Measurements from ENCODE around the gene ZNF76. TPM values are rescaled to one million over a fixed set of nuclear protein-coding genes. Genes with fewer than 3 reads are reported as not detected.

The ZNF76 gene
- 26.3 and 38.6 TPM in 2 replicates for polyA plus RNA-seq
- 21.7 and 25.9 TPM in 2 replicates for polyA minus RNA-seq

DNA sequence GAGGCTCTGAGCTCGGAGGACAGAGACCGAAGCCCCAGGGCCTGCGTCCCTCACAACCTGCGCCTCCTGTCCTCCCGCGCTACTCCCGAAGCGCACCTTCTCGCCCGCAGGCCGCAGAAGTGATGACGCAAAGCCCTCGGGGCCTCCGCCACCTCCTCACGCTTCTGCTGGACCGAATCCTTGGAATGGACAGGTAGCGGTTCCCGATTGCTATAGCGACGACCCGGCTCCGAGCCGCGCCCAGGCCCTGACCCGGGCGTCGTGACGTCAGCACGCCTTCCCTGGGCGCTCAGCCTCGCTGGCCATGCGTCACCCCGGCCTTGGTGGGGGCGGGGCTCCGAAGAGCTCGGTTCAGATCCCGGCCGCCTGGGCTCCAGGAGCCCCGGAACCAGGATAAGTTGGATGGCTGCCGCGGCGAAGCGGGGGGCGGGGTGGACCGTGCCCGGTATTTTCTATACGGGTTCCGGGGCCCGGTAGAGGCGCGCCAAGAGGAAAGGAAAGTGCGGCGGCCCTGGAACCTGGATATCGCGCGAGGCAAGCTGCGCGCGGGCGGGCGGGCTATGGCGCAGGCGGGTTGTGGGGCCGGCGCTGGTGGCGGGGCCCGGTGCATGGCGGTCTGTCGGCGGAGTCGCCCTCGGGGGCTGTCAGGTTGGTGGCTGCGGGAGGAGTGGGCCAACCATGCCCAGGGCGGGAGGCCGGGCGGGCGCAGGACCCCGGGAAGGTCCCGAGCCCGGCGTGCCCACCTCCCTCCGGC lies at the start of gene ZNF76:
ZNF76 (plus strand) TSS at position 542 of the 754 bp plus-strand sequence. CDS start 21,417 bp downstream, outside the sequence.
- no peaks in the 10 kb centered on the region for H3F3A ChIP-seq (ENCODE audit: insufficient read depth, low read length, poor library complexity, severe bottlenecking)
- no peaks in the 10 kb centered on the region for H4K20me1 ChIP-seq (ENCODE audit: insufficient read depth)
- H3K9me2 ChIP-seq (ENCODE audit: insufficient read depth, low read length) = no peaks in the 10 kb centered on the region
- peak within 1 kb of the TSS; percentile 73 for H2AFZ ChIP-seq (ENCODE audit: low read depth, low read length)
- peak within 1 kb of the TSS; percentile 94 for H3K9ac ChIP-seq (ENCODE audit: low read length)
- peak within 1 kb of the TSS; percentile 80 for H3K4me3 ChIP-seq (ENCODE audit: low read length)
- peak within 1 kb of the TSS; percentile 95 for H3K4me2 ChIP-seq (ENCODE audit: low read length)
- H3K27ac ChIP-seq (ENCODE audit: low read length) = peak within 1 kb of the TSS; percentile 95
- H3K9me3 ChIP-seq (ENCODE audit: low read length) = no peaks in the 10 kb centered on the region
- TF ChIP-seq, protein P1, sequence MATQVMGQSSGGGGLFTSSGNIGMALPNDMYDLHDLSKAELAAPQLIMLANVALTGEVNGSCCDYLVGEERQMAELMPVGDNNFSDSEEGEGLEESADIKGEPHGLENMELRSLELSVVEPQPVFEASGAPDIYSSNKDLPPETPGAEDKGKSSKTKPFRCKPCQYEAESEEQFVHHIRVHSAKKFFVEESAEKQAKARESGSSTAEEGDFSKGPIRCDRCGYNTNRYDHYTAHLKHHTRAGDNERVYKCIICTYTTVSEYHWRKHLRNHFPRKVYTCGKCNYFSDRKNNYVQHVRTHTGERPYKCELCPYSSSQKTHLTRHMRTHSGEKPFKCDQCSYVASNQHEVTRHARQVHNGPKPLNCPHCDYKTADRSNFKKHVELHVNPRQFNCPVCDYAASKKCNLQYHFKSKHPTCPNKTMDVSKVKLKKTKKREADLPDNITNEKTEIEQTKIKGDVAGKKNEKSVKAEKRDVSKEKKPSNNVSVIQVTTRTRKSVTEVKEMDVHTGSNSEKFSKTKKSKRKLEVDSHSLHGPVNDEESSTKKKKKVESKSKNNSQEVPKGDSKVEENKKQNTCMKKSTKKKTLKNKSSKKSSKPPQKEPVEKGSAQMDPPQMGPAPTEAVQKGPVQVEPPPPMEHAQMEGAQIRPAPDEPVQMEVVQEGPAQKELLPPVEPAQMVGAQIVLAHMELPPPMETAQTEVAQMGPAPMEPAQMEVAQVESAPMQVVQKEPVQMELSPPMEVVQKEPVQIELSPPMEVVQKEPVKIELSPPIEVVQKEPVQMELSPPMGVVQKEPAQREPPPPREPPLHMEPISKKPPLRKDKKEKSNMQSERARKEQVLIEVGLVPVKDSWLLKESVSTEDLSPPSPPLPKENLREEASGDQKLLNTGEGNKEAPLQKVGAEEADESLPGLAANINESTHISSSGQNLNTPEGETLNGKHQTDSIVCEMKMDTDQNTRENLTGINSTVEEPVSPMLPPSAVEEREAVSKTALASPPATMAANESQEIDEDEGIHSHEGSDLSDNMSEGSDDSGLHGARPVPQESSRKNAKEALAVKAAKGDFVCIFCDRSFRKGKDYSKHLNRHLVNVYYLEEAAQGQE (IDR thresholded peaks at IDR 0.05; ENCODE audit: borderline replicate concordance) = no peak
- TF ChIP-seq EP300 (conservative IDR thresholded peaks at IDR 0.05; ENCODE audit: poor library complexity, severe bottlenecking) = peak; percentile 85
- no peak for TF ChIP-seq EZH2 (IDR thresholded peaks at IDR 0.05; ENCODE audit: borderline replicate concordance, insufficient read depth, low read length, poor library complexity, severe bottlenecking)
- TF ChIP-seq MXI1 (conservative IDR thresholded peaks at IDR 0.05; ENCODE audit: poor library complexity, severe bottlenecking) = peak; percentile 85
- TF ChIP-seq CTCF (IDR thresholded peaks at IDR 0.05; ENCODE audit: poor library complexity, severe bottlenecking) = peak; percentile 62
- peak; percentile 85 for TF ChIP-seq POLR2AphosphoS5 (IDR thresholded peaks at IDR 0.05)
- TF ChIP-seq SMC3 (conservative IDR thresholded peaks at IDR 0.05; ENCODE audit: poor library complexity) = no peak
- peak; percentile 17 for TF ChIP-seq RAD21 (conservative IDR thresholded peaks at IDR 0.05)
- TF ChIP-seq TAF1 (IDR thresholded peaks at IDR 0.05; ENCODE audit: low read depth) = peak; percentile 63
- H3K27me3 ChIP-seq (ENCODE audit: insufficient read depth, low read depth, low read length) = no peaks in the 10 kb centered on the region
- H3K79me2 ChIP-seq (replicated peaks; ENCODE audit: insufficient read depth, low read length) = peaks cover 32% of the 10 kb centered on the region
- H3K36me3 ChIP-seq (ENCODE audit: insufficient read depth, low read length) = no peaks in the 10 kb centered on the region

DNA sequence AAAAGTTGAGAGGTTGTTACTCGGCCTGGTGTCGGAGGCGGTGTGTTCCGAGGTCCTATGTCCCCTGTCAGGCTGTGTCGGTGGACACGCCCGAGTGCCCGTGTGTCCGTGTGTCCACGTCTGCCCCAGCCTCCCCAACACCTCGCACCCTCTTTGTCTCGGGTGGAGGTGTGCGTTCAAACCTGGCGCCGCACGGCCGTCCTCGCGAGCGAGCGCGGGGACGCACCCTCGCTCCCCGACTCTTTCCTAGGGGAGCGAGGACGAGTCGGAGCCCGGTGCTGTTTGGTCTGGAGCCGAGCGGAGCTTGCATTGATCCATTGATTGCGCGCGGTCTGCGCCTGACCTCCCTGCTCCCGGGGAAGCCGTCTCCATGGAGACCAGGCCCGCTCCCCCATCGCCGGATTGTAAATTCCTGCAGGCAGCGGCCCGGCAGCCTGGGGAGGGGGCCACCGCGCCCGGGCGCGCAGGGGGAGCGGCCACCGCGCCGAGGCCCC lies 46.2 kb upstream of the ZNF76 start:
- peaks cover 39% of the 10 kb centered on the region for H3K79me2 ChIP-seq (replicated peaks; ENCODE audit: insufficient read depth, low read length)
- peak overlapping the region; percentile 83 for H3K4me2 ChIP-seq (ENCODE audit: low read length)
- H3K4me3 ChIP-seq (ENCODE audit: low read length) = peak overlapping the region; percentile 97
- TF ChIP-seq EZH2 (IDR thresholded peaks at IDR 0.05; ENCODE audit: borderline replicate concordance, insufficient read depth, low read length, poor library complexity, severe bottlenecking) = no peak
- peak; percentile 22 for TF ChIP-seq EP300 (conservative IDR thresholded peaks at IDR 0.05; ENCODE audit: poor library complexity, severe bottlenecking)
- no peak for TF ChIP-seq POLR2AphosphoS5 (IDR thresholded peaks at IDR 0.05)
- TF ChIP-seq MXI1 (conservative IDR thresholded peaks at IDR 0.05; ENCODE audit: poor library complexity, severe bottlenecking) = peak; percentile 80
- TF ChIP-seq CTCF (IDR thresholded peaks at IDR 0.05; ENCODE audit: poor library complexity, severe bottlenecking) = no peak
- no peak for TF ChIP-seq SMC3 (conservative IDR thresholded peaks at IDR 0.05; ENCODE audit: poor library complexity)
- TF ChIP-seq TAF1 (IDR thresholded peaks at IDR 0.05; ENCODE audit: low read depth) = peak; percentile 74
- TF ChIP-seq RAD21 (conservative IDR thresholded peaks at IDR 0.05) = no peak
- TF ChIP-seq, protein P1 (IDR thresholded peaks at IDR 0.05; ENCODE audit: borderline replicate concordance) = no peak
- no peaks in the 10 kb centered on the region for H3K36me3 ChIP-seq (ENCODE audit: insufficient read depth, low read length)
- H3K27ac ChIP-seq (ENCODE audit: low read length) = peak overlapping the region; percentile 92
- H4K20me1 ChIP-seq (ENCODE audit: insufficient read depth) = no peaks in the 10 kb centered on the region
- no peaks in the 10 kb centered on the region for H3K9me3 ChIP-seq (ENCODE audit: low read length)
- H3K9me2 ChIP-seq (ENCODE audit: insufficient read depth, low read length) = no peaks in the 10 kb centered on the region
- H2AFZ ChIP-seq (ENCODE audit: low read depth, low read length) = peak overlapping the region; percentile 84
- no peaks in the 10 kb centered on the region for H3F3A ChIP-seq (ENCODE audit: insufficient read depth, low read length, poor library complexity, severe bottlenecking)
- peak overlapping the region; percentile 88 for H3K9ac ChIP-seq (ENCODE audit: low read length)
- H3K27me3 ChIP-seq (ENCODE audit: insufficient read depth, low read depth, low read length) = no peaks in the 10 kb centered on the region
